HL-60 (cell line): ENCODE results near the gene F5.

Experiments
- CTCF ChIP-seq: IDR thresholded peaks from one replicate; pipeline ENCODE4 v1.5.1; 2011; ENCODE audit warnings: low read length, control low read depth, inconsistent platforms; ENCODE audit not compliant: insufficient read depth
- POLR2AphosphoS5 ChIP-seq: IDR thresholded peaks from 2 replicates; pipeline ENCODE4 v1.6.1; 2012; ENCODE audit warnings: low read depth
- REST ChIP-seq: IDR thresholded peaks from 2 replicates; pipeline ENCODE4 v1.6.1; 2012; ENCODE audit warnings: low read depth; ENCODE audit not compliant: insufficient replicate concordance
- SPI1 ChIP-seq: IDR thresholded peaks from 2 replicates; pipeline ENCODE4 v1.6.1; 2012; ENCODE audit warnings: low read depth, mild to moderate bottlenecking, borderline replicate concordance

GRCh38 chr1:169608226-169608625 lies 21.9 kb upstream of the F5 start:
- TF ChIP-seq POLR2AphosphoS5 (no peak), CTCF (no peak), REST (no peak), SPI1 (no peak)
